OCI-LY7 (cell line): ENCODE results near the gene TMPRSS4.

Experiments used
- CTCF ChIP-seq: fragments of 200-600 bp; sonication (generic); conservative IDR thresholded peaks from 2 replicates; pipeline ENCODE4 v1.5.1; 2014; ENCODE audit warnings: mild to moderate bottlenecking, antibody characterized with exemption, low read length, moderate library complexity, mixed read lengths
- EZH2phosphoT487 ChIP-seq: fragments of 200-600 bp; sonication (generic); IDR thresholded peaks from 2 replicates; pipeline ENCODE4 v1.6.1; 2018; ENCODE audit warnings: low read depth, borderline replicate concordance, mild to moderate bottlenecking, mixed run types, antibody characterized with exemption, low read length, moderate library complexity, mixed read lengths

- TF ChIP-seq CTCF (no peak), EZH2phosphoT487 (no peak)
These were observed 88.0 kb downstream of the TMPRSS4 start for GRCh38 chr11:118164885-118165284.
